Fibroblast of mammary gland (primary cell): Measurements from ENCODE around the gene DMBT1.

Source experiments
- DNase-seq: peaks from one replicate; pipeline ENCODE4 v3.0.0-alpha.2; 2010; ENCODE audit warnings: low read depth
- H3K4me3 ChIP-seq: 2 replicates; pipeline ENCODE4 v1.5.1; 2011; ENCODE audit warnings: low read depth, mild to moderate bottlenecking, low read length, moderate library complexity; ENCODE audit not compliant: control insufficient read depth
- CTCF ChIP-seq: conservative IDR thresholded peaks from 2 replicates; pipeline ENCODE4 v1.5.1; 2011; ENCODE audit warnings: low read depth, low read length, inconsistent platforms; ENCODE audit not compliant: control insufficient read depth, insufficient read depth

Gene DMBT1

GRCh38 chr10:122657255-122657654, 96.7 kb downstream of the DMBT1 start:
- no peak for DNase-seq
- H3K4me3 ChIP-seq, result no peak overlapping the region
- no peak for TF ChIP-seq CTCF

GRCh38 chr10:122657729-122658128, 97.2 kb downstream of the DMBT1 start:
- DNase-seq, result no peak
- TF ChIP-seq CTCF, result no peak
- H3K4me3 ChIP-seq, result no peak overlapping the region

- DNase-seq, result no peak
- H3K4me3 ChIP-seq, result no peak overlapping the region
- TF ChIP-seq CTCF, result no peak
Observed at GRCh38 chr10:122658356-122659049, 97.9 kb downstream of the DMBT1 start.

- no peak for TF ChIP-seq CTCF
- H3K4me3 ChIP-seq, result no peak overlapping the region
- no peak for DNase-seq
Observed at GRCh38 chr10:122659126-122659525, 98.6 kb downstream of the DMBT1 start.

- no peak for DNase-seq
- H3K4me3 ChIP-seq, result no peak overlapping the region
- TF ChIP-seq CTCF, result no peak
Observed at GRCh38 chr10:122659651-122660050, 99.1 kb downstream of the DMBT1 start.

GRCh38 chr10:122660696-122661095, 100.1 kb downstream of the DMBT1 start:
- TF ChIP-seq CTCF, result no peak
- no peak overlapping the region for H3K4me3 ChIP-seq
- DNase-seq, result no peak

- no peak for TF ChIP-seq CTCF
- DNase-seq, result no peak
Observed at GRCh38 chr10:122662231-122662630, 101.7 kb downstream of the DMBT1 start.

More at GRCh38 chr10:122662231-122662630, 101.7 kb downstream of the DMBT1 start:
- no peak overlapping the region for H3K4me3 ChIP-seq
